ENCODE results near the gene ABCB4. TPM values are rescaled to one million over a fixed set of nuclear protein-coding genes. Genes with fewer than 3 reads are reported as not detected.
"Not testable (repeated sequence)": the region's sequence is repeated elsewhere in the genome, so short reads cannot be mapped to it uniquely, and the experiment has no call there.

The ABCB4 gene
- polyA plus RNA-seq, 1 donor = 0.40 TPM

DNA sequence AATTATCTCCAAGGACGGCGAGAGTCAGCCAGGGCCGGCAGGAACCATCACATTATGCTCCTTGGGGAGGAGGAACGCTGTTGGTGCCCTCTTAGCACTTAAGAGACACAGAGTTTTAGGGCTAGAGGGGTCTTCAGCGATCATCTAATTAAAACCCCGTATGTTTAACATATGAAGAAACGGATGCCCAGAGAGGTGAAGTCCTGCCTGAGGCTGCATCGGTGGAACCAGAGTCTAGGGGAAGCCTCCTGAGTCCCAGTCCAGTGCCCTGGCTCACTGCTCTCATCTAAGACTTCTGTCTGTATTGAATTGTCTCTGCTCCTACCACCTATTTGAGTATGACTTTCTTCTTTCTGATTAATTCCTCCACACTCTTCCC lies 688 bp upstream of the ABCB4 start:
- no peak for DNase-seq (ENCODE audit: low read depth)

DNA sequence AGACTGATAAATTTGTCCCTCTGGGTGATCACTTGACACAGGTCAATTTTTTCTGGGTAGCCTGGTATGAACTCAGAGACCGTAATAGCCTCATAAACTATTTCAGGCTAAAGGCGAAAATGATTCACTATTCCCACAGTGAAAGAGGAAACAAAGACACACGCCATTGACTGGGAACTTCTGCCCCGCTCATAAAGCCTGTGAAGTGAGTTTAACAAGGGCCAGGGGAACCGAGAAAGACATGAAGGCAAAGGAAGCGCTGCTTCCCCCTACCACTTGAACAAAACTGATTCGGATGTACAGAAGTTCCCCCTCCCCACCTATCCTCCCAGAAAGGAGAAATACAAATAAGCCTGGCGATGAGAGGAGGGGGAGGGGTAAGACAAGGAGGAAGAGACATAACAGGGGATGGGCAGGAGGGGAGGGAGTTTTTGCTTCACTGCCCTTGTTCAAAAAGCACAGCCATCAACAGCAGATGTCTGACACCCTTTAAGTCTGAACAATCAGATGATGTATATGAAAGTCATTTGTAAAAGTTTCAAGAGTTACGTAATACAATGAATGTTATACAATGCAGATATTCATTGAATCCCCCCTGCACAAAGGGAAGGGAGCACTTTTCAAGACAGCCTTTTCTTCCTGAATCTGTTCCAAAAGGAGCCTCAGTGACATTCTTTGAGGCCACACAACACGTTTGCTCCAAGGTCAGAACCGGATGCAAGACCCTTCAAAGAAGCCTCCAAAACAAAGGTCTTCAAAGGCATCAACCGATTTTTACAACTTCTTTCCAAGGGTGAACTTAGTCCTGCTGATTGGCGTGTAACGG lies 734 bp downstream of the ABCB4 start:
- DNase-seq (ENCODE audit: low read depth) = peak; percentile 14

DNA sequence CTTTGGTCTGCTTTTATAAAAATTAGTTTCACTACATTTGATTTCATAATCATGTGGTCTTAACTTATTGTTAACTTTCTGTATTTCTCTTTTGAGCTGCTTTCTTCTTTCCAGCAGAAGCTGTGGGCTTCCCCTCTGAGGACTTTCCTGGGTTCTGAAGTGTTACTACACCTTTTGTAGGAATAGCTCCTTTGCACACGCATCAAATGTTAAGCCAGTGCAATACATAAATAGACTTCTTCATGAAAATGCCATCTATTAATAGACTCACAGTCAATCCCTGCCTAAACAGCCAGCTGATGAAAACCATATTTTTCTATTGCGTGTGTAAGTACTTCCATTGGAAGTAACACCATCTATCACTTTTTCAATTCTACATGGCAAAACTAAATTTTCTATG lies 1.5 kb downstream of the ABCB4 start:
- DNase-seq (ENCODE audit: low read depth) = no peak

DNA sequence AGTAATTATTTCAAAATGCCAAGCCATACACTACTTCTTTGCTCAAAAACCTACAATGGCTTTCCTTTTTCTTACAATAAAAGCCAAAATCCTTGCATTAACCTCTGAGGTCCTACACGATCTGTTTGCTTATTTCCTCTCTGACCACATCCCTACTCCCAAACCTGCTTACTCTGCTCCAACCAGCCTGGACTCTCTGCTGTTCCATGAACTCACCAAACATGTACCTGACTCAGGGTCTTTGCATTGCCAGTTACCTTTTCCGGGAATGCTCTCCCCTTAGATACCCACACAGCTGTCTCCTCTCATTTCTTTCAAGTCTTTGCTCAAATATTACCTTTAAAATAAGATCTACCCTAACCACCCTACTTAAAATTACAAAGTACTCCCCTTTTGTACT lies 2.3 kb downstream of the ABCB4 start:
- no peak for DNase-seq (ENCODE audit: low read depth)

DNA sequence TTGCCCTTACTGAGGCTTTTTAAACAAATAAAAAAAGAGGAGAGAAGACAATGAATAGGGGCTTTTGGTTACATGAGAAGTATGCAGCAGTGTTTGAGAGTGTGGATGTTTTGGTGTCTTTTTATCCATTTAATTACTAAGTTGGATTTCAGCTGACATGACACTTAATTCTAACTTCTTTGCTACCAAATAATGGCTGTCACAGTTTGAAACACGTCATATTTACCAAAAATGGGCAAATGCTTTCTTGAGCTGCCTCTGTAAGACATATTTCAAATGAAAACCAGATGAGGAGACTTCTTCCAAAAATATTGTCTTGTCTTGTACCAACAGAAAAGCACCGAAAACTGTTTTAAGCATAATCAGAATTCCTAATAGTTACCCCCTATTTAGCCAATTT lies 4.0 kb downstream of the ABCB4 start:
- no peak for DNase-seq (ENCODE audit: low read depth)

DNA sequence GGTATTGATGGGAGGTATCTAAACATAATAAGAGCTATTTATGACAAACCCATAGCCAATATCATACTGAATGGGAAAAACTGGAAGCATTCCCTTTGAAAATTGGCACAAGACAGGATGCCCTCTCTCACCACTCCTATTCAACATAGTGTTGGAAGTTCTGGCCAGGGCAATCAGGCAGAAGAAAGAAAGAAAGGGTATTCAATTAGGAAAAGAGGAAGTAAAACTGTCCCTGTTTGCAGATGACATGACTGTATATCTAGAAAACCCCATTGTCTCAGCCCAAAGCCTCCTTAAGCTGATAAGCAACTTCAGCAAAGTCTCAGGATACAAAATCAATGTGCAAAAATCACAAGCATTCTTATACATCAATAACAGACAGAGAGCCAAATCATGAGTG lies 6.3 kb downstream of the ABCB4 start:
- not testable (repeated sequence) for DNase-seq (ENCODE audit: low read depth)

DNA sequence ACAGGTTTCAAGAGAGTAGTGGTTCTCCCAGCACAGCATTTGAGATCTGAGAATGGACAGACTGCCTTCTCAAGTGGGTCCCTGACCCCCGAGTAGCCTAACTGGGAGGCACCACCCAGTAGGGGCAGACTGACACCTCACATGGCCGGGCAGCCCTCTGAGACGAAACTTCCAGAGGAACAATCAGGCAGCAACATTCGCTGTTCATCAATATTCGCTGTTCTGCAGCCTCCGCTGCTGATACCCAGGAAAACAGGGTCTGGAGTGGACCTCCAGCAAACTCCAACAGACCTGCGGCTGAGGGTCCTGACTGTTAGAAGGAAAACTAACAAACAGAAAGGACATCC lies 10.0 kb downstream of the ABCB4 start:
- not testable (repeated sequence) for DNase-seq (ENCODE audit: low read depth)

DNA sequence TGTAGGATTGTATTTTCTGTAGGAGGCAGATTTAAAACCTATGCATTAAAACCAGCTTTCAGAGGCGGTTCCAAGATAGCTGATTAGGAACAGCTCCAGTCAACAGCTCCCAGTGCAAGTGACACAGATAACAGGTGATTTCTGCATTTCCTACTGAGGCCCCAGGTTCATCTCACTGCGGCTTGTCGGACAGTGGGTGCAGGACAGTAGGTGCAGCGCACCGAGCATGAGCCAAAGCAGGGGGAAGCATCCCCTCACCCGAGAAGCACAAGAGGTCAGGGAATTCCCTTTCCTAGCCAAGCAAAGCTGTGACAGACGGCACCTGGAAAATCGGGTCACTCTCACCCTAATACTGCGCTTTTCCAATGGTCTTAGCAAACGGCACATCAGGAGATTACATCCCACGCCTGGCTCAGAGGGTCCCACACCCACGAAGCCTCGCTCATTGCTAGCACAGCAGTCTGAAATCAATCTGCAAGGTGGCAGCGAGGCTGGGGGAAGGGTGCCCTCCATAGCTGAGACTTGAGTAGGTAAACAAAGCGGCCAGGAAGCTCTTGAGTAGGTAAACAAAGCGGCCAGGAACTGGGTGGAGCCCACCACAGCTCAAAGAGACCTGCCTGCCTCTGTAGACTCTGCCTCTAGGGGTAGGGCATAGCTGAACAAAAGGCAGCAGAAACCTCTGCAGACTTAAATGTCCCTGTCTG lies 10.5 kb downstream of the ABCB4 start:
- not testable (repeated sequence) for DNase-seq (ENCODE audit: low read depth)

DNA sequence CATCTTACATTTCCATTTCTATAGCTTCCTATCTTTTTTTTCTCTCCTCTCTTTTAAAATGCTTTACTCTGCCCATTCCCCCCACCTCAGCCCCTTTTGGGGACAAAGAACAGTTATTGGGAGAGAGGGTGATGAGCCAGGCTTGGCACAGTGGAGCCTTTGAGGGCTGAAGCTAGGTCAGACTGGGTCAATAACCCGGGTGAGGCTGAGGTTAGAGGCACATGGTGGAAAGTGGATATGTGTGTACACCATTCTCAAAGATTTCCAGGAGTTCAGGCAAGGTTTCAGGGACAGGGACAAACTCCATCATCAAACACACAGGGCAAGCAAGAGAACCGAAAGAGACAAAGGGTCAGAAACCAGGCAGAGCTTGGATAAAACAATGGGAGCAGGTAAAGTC lies 11.5 kb downstream of the ABCB4 start:
- DNase-seq (ENCODE audit: low read depth) = no peak

DNA sequence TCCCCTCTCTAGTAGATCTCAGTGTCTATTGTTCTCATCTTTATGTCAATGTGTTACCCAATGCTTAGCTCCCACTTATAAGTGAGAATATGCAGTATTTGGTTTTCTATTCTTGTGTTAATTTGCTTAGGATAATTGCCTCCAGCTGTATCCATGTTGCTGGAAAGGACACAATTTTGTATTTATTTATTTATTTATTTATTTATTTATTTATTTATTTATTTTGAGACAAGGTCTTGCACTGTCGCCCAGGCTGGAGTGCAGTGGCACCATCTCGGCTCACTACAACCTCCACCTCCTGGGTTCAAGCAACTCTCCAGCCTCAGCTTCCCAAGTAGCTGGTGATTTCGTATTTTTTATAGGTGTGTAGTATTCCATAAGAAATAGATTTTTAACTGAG lies 15.0 kb downstream of the ABCB4 start:
- DNase-seq (ENCODE audit: low read depth) = not testable (repeated sequence)

DNA sequence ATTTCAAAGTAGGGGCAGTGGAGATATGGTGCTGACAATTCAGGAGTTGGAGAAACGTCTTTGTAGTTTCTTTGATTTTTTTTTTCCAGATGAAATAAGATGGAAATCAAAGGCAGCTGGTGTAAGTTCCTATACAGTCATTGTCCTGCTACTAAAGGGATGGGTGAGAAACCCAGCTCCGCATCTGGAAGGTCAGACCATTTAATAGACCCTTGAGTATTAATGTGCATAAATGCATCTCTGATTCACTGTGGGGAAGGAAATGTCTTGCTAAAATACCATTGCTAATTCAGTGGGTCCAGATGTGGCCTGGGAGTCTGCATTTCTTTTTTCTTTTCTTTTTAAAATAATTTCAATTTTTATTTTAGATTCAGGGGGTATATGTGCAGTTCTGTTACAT lies 15.5 kb downstream of the ABCB4 start:
- no peak for DNase-seq (ENCODE audit: low read depth)

DNA sequence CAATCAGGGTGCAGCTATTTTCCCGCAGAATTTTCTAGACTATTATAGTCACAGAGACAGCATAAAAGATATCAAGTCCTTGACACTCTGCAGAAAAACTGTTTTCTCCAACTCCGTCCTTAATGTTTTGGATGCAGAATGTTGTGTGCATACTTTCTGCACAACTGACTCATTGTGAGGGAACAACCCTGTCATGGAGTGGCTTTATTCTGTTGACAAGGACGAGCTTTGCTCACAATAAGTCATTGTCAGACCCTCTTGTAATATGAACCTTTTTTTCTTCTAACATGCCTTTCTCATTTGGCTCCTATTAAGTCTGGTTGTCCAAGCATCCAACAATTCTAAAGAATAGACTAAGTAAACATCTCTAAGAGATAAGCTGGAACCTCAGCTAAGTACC lies 17.3 kb downstream of the ABCB4 start:
- no peak for DNase-seq (ENCODE audit: low read depth)

DNA sequence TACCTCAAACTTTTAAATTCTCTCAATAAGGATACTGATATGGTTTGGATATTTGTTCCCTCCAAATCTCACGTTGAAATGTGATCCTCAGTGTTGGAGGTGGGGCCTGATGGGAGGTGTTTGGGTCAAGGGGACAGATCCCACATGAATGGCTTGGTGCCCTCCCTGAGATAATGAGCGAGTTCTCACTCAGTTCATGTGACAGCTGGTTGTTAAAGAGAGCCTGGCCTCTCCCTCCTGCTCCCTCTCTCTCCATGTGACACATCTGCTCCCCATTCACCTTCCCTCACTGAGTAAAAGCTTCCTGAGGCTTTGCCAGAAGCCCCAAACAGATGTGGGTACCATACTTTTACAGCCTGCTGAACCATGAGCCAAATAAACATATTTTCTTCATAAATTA lies 19.2 kb downstream of the ABCB4 start:
- no peak for DNase-seq (ENCODE audit: low read depth)

DNA sequence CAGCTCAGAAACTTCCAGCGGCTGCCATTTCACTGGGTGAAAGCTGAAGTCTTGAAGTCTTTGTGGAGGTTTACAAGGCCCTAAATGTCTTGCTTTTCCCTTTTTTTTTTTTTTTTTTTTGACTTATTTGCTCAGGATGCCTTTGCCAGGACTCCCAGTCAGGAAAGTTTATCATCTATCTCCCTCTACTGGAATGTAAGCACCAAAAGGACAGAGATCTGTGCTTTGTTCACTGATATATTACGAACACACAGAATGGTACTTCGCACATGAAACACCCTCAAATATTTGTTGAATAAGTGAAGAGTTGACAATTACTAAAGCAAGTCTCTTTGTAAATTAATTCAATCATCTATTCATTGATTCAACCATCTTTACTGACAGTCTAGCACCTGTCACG lies 23.2 kb downstream of the ABCB4 start:
- no peak for DNase-seq (ENCODE audit: low read depth)

DNA sequence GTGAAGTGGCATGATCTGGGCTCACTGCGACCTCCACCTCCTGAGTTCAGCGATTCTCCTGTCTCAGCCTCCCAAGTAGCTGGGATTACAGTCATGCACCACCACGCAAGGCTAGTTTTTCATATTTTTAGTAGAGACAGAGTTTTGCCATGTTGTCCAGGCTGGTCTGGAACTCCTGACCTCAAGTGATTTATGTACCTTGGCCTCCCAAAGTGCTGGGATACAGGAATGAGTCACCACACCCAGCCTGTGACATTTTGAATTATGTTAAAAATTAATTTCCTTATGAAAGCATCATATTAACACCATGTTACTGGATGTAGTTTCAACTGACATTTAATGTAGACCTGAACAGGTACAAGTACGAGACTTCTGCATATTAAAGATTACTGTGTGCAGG lies 24.3 kb downstream of the ABCB4 start:
- DNase-seq (ENCODE audit: low read depth) = no peak

DNA sequence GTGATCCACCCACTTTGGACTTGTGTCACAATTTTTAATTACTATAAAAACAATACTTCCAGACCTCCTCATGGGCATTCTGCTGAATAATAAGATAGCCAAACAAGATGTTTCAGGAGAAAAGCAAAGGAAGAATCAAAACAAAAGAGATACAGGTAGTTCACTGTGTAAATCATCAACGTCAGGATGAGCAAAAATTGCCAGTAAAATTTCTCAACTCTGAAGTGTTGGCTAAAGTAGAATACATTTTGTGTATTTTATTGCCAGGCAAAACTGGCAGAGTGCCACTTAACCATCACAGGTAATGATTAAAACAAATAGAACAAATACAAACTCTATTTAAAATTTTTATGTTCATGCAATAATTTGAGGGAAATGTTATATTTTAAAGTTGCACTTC lies 24.8 kb downstream of the ABCB4 start:
- no peak for DNase-seq (ENCODE audit: low read depth)

DNA sequence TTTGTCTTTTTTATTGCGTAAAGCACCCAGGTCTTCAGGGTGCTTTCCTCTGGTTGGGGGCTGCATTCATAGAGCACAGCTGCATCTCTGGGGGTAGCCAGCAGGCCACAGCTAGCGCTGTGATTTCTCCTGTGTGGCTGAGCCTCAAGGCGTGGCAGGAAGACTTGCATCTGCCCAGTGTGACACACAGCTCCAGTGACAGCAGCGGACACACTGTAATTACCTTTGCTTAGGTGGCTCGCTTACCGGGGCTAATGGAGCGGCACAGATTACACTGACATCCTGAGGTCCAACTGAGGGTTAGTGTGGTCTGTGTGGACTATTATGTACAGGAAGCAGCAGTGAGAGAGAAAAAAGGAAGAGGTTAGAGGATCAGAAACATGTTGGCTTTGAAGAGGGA lies 27.1 kb downstream of the ABCB4 start:
- DNase-seq (ENCODE audit: low read depth) = no peak

DNA sequence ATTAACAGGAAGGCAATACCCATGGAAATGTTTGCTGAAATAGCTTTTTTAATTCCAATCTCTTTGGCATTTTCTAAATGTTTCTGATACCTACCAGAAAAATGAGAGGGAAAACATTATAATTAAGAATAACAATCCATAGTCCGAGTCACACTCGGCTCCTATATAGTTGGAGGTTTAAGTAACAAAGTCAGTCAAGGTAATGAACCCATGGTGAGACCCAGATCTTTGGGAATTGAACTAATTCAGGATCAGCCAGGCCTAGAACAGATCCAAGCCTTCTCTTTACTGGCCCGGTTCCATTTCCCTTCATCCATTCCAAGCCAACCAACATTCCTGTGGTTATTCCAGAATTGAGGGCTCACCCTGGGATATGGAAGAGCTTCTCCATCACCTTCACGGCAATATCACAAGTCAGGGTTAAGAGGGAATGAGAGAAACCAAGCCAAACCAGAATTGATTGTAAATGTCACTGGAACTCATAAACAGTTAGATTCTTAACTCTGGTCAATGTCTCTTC lies 28.3 kb downstream of the ABCB4 start:
- DNase-seq (ENCODE audit: low read depth) = no peak

DNA sequence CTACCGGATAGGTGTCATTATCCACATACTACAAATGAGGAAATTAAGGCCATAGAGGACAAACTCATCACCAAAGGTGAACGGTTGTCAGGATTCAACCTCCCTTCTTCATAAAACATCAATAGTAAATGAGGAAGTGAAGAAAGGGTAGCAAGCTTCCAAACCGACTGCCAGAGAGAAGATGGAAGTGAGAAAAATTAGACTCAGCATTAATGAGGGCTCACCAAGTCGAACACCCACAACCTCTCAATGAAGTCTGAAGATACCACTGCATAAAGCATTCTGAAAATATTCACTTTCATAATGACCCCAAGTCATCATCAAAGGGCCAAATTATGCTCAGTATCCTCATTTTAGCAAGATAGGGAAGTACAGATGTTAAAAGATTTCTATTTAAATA lies 29.6 kb downstream of the ABCB4 start:
- DNase-seq (ENCODE audit: low read depth) = no peak

DNA sequence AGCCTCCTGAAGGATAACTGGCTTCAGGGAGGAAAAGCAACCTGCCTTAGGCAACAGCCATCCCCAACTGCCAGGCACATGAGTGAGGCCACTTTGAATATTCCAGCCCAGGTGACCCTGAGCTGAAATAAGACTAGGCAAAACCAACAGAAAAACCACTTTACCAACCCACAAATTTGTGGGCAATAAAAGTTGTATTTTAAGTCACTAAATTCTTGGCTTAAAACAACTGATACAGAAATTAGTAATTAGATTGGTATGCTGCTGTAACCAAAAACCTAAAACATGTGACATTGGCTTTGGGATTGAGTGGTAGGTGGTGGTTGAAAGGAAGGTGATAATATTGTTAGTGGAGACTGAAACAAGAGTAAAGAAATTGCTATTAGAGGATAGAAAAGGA lies 39.9 kb downstream of the ABCB4 start:
- DNase-seq (ENCODE audit: low read depth) = no peak

DNA sequence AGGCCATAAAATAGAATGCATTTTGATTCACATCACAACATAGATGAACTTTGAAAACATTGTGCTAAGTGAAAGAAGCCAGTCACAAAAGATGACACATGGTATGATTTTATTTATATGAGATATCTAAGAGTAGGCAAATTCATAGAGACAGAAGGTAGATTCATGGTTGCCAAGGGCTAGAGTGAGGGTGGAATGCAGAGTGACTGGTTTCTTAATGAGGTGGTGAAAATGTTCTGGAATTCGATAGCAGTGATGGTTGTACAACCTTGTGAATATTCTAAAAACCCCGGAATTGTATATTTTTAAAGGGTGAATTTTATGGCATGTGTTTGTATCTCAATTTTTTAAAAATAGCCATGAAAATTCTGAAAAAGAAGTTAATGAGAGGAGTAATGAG lies 42.9 kb downstream of the ABCB4 start:
- no peak for DNase-seq (ENCODE audit: low read depth)

DNA sequence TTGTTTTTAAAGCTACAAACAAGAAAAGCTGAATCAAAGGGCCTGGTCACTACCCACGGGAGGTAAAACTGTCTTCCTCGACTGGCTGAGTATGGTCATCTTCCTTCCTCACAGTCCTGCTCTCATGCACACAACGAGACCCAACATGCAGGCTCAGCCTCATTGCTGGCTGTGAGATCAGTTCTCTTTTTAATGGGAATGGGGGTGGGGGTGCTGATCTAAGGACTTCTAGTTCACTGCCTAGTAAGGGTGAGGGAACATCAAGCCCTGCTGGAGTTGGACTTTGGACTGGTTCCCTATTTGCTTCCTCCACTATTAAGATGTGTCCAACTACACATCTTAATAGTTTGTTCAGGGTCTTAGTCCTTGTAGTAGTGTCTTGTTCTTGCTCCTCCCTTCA lies 48.2 kb downstream of the ABCB4 start:
- DNase-seq (ENCODE audit: low read depth) = no peak

DNA sequence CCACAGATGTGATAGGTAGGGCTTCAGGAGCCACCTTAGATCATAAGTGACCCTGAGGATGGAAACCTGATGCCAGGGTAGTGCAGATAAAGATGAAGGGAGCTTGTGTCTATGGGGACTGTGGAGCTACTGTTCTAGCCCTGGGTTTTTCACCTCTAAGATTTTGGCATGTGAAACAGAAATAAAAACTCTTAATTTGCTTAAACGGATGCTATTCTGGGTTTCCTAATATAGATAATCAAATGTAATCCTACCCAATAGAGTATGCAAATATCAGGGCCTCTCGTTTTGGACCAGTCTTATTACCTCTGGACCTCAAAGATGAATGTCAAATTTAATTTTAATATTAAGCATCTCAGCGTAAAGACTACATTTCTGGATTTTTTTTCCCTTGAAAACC lies 49.3 kb downstream of the ABCB4 start:
- DNase-seq (ENCODE audit: low read depth) = no peak
